GM12878 (cell line): Measurements from ENCODE around the gene ARL3. TPM values are rescaled to one million over a fixed set of nuclear protein-coding genes. Genes with fewer than 3 reads are reported as not detected.

ENCODE experiments used
- ATAC-seq: fragments of 200-7000 bp; cut with Tn5 transposase; 3 replicates; pipeline ENCODE4 v1.9.1; 2020; ENCODE audit warnings: mild to moderate bottlenecking, moderate library complexity
- BruUV-seq: library from RNA; stranded (reverse); fragments of 400-500 nt; replicated peaks from 2 replicates; lab custom pipeline; 2021; lab: Mats Ljungman, UMichigan
- CTCF ChIA-PET: fragments of 300-600 bp; sonication (Branson Sonifier 250); formaldehyde crosslinking; extraction: SDS; loops from one replicate; lab custom pipeline; 2021; ENCODE audit warnings: inconsistent platforms; lab: Yijun Ruan, JAX
- POLR2A ChIA-PET: fragments of 350-600 bp; formaldehyde crosslinking; extraction: SDS; loops from one replicate; lab custom pipeline; 2021; ENCODE audit warnings: inconsistent platforms; lab: Charles Lee
- RAD21 ChIA-PET: fragments of 300-600 bp; sonication (Branson Sonifier 250); formaldehyde crosslinking; loops from one replicate; lab custom pipeline; 2023; ENCODE audit warnings: antibody characterized with exemption; ENCODE audit not compliant: unreplicated experiment; lab: Charles Lee
- SMC1A ChIA-PET: fragments of 300-600 bp; sonication (Branson Sonifier 250); formaldehyde crosslinking; loops from one replicate; lab custom pipeline; 2023; ENCODE audit not compliant: unreplicated experiment, uncharacterized antibody; lab: Charles Lee
- DNase-seq: peaks from one replicate; pipeline ENCODE4 v3.0.0-alpha.2; 2011; ENCODE audit warnings: low read depth, low spot score
- FAIRE-seq: peaks from 3 replicates; lab custom pipeline; 2011; peaks lifted over from hg19 to GRCh38; lab: Jason Lieb, UNC
- H2AFZ ChIP-seq: 2 replicates; pipeline ENCODE4 v1.6.0; 2011; ENCODE audit warnings: low read depth, low read length, control low read depth; ENCODE audit not compliant: control insufficient read depth
- H3K27ac ChIP-seq: 2 replicates; pipeline ENCODE4 v1.5.1; 2011; ENCODE audit warnings: control low read depth; ENCODE audit not compliant: control insufficient read depth, insufficient read depth
- H3K27me3 ChIP-seq, 2 experiments: replicated peaks in 1 of 2; 2 replicates each; pipeline versions ENCODE4 v1.6.0 to v1.6.1; 2011; ENCODE audit warnings: low read length in 1 of 2; ENCODE audit not compliant: control insufficient read depth in 2 of 2, insufficient read depth in 2 of 2
- H3K36me3 ChIP-seq, 2 experiments: 2 replicates each; pipeline ENCODE4 v1.5.1; 2011; ENCODE audit warnings: low read length in 1 of 2; ENCODE audit not compliant: control insufficient read depth in 2 of 2, insufficient read depth in 2 of 2
- H3K4me1 ChIP-seq: 2 replicates; pipeline ENCODE4 v1.6.1; 2011; ENCODE audit warnings: mild to moderate bottlenecking, low read length, moderate library complexity, mixed read lengths; ENCODE audit not compliant: control insufficient read depth, insufficient read depth
- H3K4me2 ChIP-seq: 2 replicates; pipeline ENCODE4 v1.6.0; 2011; ENCODE audit warnings: control low read depth; ENCODE audit not compliant: control insufficient read depth, insufficient read depth
- H3K4me3 ChIP-seq: fragments of 200-600 bp; sonication (generic); 2 replicates; pipeline ENCODE4 v1.5.1; 2016
- H3K79me2 ChIP-seq: 2 replicates; pipeline ENCODE4 v1.6.0; 2011; ENCODE audit warnings: low read length; ENCODE audit not compliant: control insufficient read depth, insufficient read depth
- H3K9ac ChIP-seq: 2 replicates; pipeline ENCODE4 v1.8.0; 2011; ENCODE audit warnings: low read length, control low read depth, mixed read lengths; ENCODE audit not compliant: control insufficient read depth, insufficient read depth
- H3K9me3 ChIP-seq: replicated peaks from 3 replicates; pipeline ENCODE4 v1.5.1; 2011; ENCODE audit warnings: mild to moderate bottlenecking, low read length; ENCODE audit not compliant: control insufficient read depth, insufficient read depth
- H4K20me1 ChIP-seq: 2 replicates; pipeline ENCODE4 v1.6.0; 2011; ENCODE audit not compliant: control insufficient read depth, insufficient read depth
- ATF7 ChIP-seq: fragments of 450-650 bp; IDR thresholded peaks from 2 replicates; pipeline ENCODE4 v1.6.1; 2016; ENCODE audit warnings: low read depth, mild to moderate bottlenecking
- BHLHE40 ChIP-seq, 2 experiments: fragments of 450-650 bp in 1 of 2; IDR thresholded peaks; 2 replicates each; pipeline ENCODE4 v1.6.1; 2011 to 2017; ENCODE audit warnings: low read depth in 2 of 2, borderline replicate concordance in 1 of 2, improper control_type of control experiment in 1 of 2, low read length in 1 of 2, mild to moderate bottlenecking in 1 of 2
- CHD1 ChIP-seq: IDR thresholded peaks from 2 replicates; pipeline ENCODE4 v1.6.1; 2012; ENCODE audit warnings: low read depth, low read length, improper control_type of control experiment
- CHD4 ChIP-seq: fragments of 200-600 bp; sonication (generic); IDR thresholded peaks from 2 replicates; pipeline ENCODE4 v1.6.1; 2016; ENCODE audit warnings: mild to moderate bottlenecking
- MYB ChIP-seq: fragments of 150-350 bp; IDR thresholded peaks from 2 replicates; pipeline ENCODE4 v1.6.1; 2014; ENCODE audit warnings: mild to moderate bottlenecking, low read depth, low read length, borderline replicate concordance
- NFIC ChIP-seq: IDR thresholded peaks from 2 replicates; pipeline ENCODE4 v1.6.1; 2012; ENCODE audit warnings: low read depth, mild to moderate bottlenecking, inconsistent platforms, low read length, moderate library complexity
- NFXL1 ChIP-seq: fragments of 450-650 bp; IDR thresholded peaks from 2 replicates; pipeline ENCODE4 v1.6.1; 2017; ENCODE audit warnings: antibody characterized with exemption, mild to moderate bottlenecking, borderline replicate concordance
- NFYB ChIP-seq: IDR thresholded peaks from 2 replicates; pipeline ENCODE4 v1.6.1; 2011; ENCODE audit warnings: low read depth, mild to moderate bottlenecking, low read length, improper control_type of control experiment, moderate library complexity; ENCODE audit not compliant: insufficient read depth
- RCOR1 ChIP-seq: conservative IDR thresholded peaks from 2 replicates; pipeline ENCODE4 v1.6.1; 2012; ENCODE audit warnings: low read depth, low read length, improper control_type of control experiment
- STAT1 ChIP-seq: fragments of 450-650 bp; conservative IDR thresholded peaks from 2 replicates; pipeline ENCODE4 v1.6.1; 2014; ENCODE audit warnings: antibody characterized with exemption, mild to moderate bottlenecking
- ZNF207 ChIP-seq: fragments of 450-650 bp; IDR thresholded peaks from 2 replicates; pipeline ENCODE4 v1.6.1; 2014; ENCODE audit warnings: antibody characterized with exemption, mild to moderate bottlenecking, borderline replicate concordance
- ZNF622 ChIP-seq: fragments of 450-650 bp; IDR thresholded peaks from 2 replicates; pipeline ENCODE4 v1.6.1; 2017; ENCODE audit warnings: mild to moderate bottlenecking, inconsistent platforms
- in situ Hi-C: fragments of 300-500 bp; cut with MboI; formaldehyde crosslinking; loops from 9 replicates; pipeline ENCODE4 v1.14.3; 2018; ENCODE audit warnings: mixed read lengths
- intact Hi-C: fragments of 100-400 bp; cut with micrococcal nuclease; formaldehyde crosslinking; loops from one replicate; pipeline ENCODE4 v1.14.2; 2022; ENCODE audit not compliant: unreplicated experiment
- polyA plus RNA-seq, 11 experiments: library from polyadenylated mRNA; depleted of rRNA in 4 of 11; unstranded in 6 of 11; stranded (reverse) in 5 of 11; fragments of >200 nt; fragmentation: Nextera tagmentation in 4 of 11; fragmentation: Illumina TruSeq in 1 of 11; extraction: Ambion mirVana in 4 of 11; extraction: Trizol in 1 of 11; gene quantifications; 1 replicate in 1 of 11; 2 replicates in 10 of 11; pipeline versions ENCODE4 v1.2.1 to v1.2.3, GENCODE V29; 2011 to 2016; ENCODE audit warnings: inconsistent platforms in 2 of 11, missing spikeins in 2 of 11, low read depth in 1 of 11
- total RNA-seq, 4 experiments: library from RNA; depleted of rRNA in 3 of 4; stranded (reverse); fragments of >200 nt in 3 of 4; fragmentation: Illumina TruSeq in 1 of 4; extraction: Trizol in 1 of 4; gene quantifications; 2 replicates each; pipeline versions ENCODE4 v1.2.1 to v1.2.3, GENCODE V29; 2013 to 2021
- TF ChIP-seq, protein P1 (sequence below): IDR thresholded peaks from 2 replicates; pipeline ENCODE4 v1.6.1; 2012; ENCODE audit warnings: improper control_type of control experiment, low read depth, low read length; ENCODE audit not compliant: insufficient replicate concordance
- TF ChIP-seq, protein P2 (sequence below): fragments of 450-650 bp; IDR thresholded peaks from 2 replicates; pipeline ENCODE4 v1.6.1; 2018; ENCODE audit warnings: borderline replicate concordance, mild to moderate bottlenecking; ENCODE audit not compliant: partially characterized antibody

Gene ARL3
- total and polyA plus RNA-seq, 10 of the 15 experiments (the other 5 are each of a cell fraction or from before 2014, with no cell fraction given) = 4.9 to 26.1 (median 11.0) TPM

DNA sequence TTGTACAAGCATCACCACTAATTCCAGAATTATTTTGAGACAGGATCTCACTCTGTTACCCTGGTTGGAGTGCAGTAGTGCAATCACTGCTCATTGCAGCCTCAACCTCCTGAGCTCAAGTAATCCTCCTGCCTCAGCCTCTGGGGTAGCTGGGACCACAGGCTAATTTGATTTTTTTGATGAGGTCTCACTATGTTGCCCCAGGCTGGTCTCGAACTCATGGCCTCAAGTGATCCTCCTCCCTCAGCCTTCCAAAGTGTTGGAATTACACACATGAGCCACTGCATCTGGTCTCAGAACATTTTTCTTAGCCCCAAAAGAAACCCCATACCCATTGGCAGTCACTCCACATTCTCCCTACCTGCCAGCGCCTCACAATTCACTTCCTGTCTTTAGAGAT, 26.0 kb upstream of the ARL3 start (continued):
- TF ChIP-seq, protein P1, sequence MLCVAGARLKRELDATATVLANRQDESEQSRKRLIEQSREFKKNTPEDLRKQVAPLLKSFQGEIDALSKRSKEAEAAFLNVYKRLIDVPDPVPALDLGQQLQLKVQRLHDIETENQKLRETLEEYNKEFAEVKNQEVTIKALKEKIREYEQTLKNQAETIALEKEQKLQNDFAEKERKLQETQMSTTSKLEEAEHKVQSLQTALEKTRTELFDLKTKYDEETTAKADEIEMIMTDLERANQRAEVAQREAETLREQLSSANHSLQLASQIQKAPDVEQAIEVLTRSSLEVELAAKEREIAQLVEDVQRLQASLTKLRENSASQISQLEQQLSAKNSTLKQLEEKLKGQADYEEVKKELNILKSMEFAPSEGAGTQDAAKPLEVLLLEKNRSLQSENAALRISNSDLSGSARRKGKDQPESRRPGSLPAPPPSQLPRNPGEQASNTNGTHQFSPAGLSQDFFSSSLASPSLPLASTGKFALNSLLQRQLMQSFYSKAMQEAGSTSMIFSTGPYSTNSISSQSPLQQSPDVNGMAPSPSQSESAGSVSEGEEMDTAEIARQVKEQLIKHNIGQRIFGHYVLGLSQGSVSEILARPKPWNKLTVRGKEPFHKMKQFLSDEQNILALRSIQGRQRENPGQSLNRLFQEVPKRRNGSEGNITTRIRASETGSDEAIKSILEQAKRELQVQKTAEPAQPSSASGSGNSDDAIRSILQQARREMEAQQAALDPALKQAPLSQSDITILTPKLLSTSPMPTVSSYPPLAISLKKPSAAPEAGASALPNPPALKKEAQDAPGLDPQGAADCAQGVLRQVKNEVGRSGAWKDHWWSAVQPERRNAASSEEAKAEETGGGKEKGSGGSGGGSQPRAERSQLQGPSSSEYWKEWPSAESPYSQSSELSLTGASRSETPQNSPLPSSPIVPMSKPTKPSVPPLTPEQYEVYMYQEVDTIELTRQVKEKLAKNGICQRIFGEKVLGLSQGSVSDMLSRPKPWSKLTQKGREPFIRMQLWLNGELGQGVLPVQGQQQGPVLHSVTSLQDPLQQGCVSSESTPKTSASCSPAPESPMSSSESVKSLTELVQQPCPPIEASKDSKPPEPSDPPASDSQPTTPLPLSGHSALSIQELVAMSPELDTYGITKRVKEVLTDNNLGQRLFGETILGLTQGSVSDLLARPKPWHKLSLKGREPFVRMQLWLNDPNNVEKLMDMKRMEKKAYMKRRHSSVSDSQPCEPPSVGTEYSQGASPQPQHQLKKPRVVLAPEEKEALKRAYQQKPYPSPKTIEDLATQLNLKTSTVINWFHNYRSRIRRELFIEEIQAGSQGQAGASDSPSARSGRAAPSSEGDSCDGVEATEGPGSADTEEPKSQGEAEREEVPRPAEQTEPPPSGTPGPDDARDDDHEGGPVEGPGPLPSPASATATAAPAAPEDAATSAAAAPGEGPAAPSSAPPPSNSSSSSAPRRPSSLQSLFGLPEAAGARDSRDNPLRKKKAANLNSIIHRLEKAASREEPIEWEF = no peak
- TF ChIP-seq NFYB (no peak), NFXL1 (no peak), STAT1 (no peak), ZNF622 (no peak), ATF7 (no peak), ZNF207 (no peak)

GRCh38 chr10:102738692-102739121, 24.5 kb upstream of the ARL3 start:
- ChIA-PET RAD21 (interaction anchor here (1.1 kb wide), 1 partner anchor 12 kb away, joined by 5 read pairs; no protein-coding TSS in a partner anchor), POLR2A (interaction anchor here (1.0 to 1.4 kb wide), 2 partner anchors 23 to 94 kb away, joined by 3 to 4 read pairs; no protein-coding TSS in a partner anchor), SMC1A (interaction anchor here (1.2 to 1.4 kb wide), 2 partner anchors 19 to 64 kb away, joined by 3 to 4 read pairs; no protein-coding TSS in a partner anchor), CTCF (interaction anchor here (0.8 to 1.1 kb wide), 3 partner anchors 13 to 78 kb away, joined by 3 to 4 read pairs (median 4); no protein-coding TSS in a partner anchor)
- in situ Hi-C loops (no loop called here), intact Hi-C loops (no loop called here)
- no TSS peak for BruUV-seq
- H3K4me1 ChIP-seq = no peaks in the 10 kb centered on the region
- ATAC-seq = no peak
- no peaks in the 10 kb centered on the region for H3K79me2 ChIP-seq
- H3K27me3 ChIP-seq = no peaks in the 10 kb centered on the region
- no peak overlapping the region for H3K4me2 ChIP-seq
- peaks cover 2 to 6% of the 10 kb centered on the region in 2 experiments; a peak in 3 of 4 replicates for H3K36me3 ChIP-seq
- H2AFZ ChIP-seq = no peak overlapping the region
- no peak overlapping the region for H3K27ac ChIP-seq
- no peak for DNase-seq
- no peak overlapping the region for H3K9ac ChIP-seq
- no peaks in the 10 kb centered on the region for H3K9me3 ChIP-seq
- FAIRE-seq = no peak
- H4K20me1 ChIP-seq = no peaks in the 10 kb centered on the region
- no peak overlapping the region for H3K4me3 ChIP-seq
- TF ChIP-seq, protein P2, sequence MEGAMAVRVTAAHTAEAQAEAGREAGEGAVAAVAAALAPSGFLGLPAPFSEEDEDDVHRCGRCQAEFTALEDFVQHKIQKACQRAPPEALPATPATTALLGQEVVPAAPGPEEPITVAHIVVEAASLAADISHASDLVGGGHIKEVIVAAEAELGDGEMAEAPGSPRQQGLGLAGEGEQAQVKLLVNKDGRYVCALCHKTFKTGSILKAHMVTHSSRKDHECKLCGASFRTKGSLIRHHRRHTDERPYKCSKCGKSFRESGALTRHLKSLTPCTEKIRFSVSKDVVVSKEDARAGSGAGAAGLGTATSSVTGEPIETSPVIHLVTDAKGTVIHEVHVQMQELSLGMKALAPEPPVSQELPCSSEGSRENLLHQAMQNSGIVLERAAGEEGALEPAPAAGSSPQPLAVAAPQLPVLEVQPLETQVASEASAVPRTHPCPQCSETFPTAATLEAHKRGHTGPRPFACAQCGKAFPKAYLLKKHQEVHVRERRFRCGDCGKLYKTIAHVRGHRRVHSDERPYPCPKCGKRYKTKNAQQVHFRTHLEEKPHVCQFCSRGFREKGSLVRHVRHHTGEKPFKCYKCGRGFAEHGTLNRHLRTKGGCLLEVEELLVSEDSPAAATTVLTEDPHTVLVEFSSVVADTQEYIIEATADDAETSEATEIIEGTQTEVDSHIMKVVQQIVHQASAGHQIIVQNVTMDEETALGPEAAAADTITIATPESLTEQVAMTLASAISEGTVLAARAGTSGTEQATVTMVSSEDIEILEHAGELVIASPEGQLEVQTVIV = no peak
- TF ChIP-seq CHD1 (no peak), CHD4 (no peak), RCOR1 (no peak), MYB (no peak), NFIC (no peak), BHLHE40 (IDR thresholded peaks at IDR 0.05; ENCODE audit: borderline replicate concordance in 1 of 2, low read depth in 2 of 2, low read length in 1 of 2) (no peak)
